Chondrocyte (in vitro differentiated cells): ENCODE measurements around the gene HERPUD1. TPM values are rescaled to one million over a fixed set of nuclear protein-coding genes. Genes with fewer than 3 reads are reported as not detected.

Experiments
- DNase-seq: peaks from one replicate; pipeline ENCODE4 v3.0.0; 2021; ENCODE audit warnings: mixed read lengths, low spot score
- H3K27ac Mint-ChIP-seq: one replicate; pipeline ENCODE4 v1.8.0; 2021; ENCODE audit warnings: mild to moderate bottlenecking, moderate library complexity, mixed read lengths; ENCODE audit not compliant: unreplicated experiment
- H3K27me3 Mint-ChIP-seq: 2 replicates; pipeline ENCODE4 v1.8.0; 2021; ENCODE audit warnings: low read depth, mixed read lengths
- H3K36me3 Mint-ChIP-seq: 2 replicates; pipeline ENCODE4 v1.8.0; 2021; ENCODE audit warnings: low read depth, mixed read lengths
- H3K4me1 Mint-ChIP-seq: 2 replicates; pipeline ENCODE4 v1.8.0; 2021; ENCODE audit warnings: low read depth, mild to moderate bottlenecking, mixed read lengths
- H3K4me3 Mint-ChIP-seq: one replicate; pipeline ENCODE4 v1.8.0; 2021; ENCODE audit warnings: mild to moderate bottlenecking, moderate library complexity, mixed read lengths; ENCODE audit not compliant: unreplicated experiment
- H3K9me3 Mint-ChIP-seq: 2 replicates; pipeline ENCODE4 v1.8.0; 2021; ENCODE audit warnings: low read depth, mixed read lengths
- CTCF ChIP-seq: fragments of 200-600 bp; sonication (generic); IDR thresholded peaks from 2 replicates; pipeline ENCODE4 v1.5.0; 2021; ENCODE audit warnings: antibody characterized with exemption, mild to moderate bottlenecking, moderate library complexity
- total RNA-seq: library from RNA; stranded (reverse); gene quantifications from 3 replicates; pipeline ENCODE4 v1.2.1, GENCODE V29; 2021

Gene HERPUD1
- total RNA-seq, 1 donor from 2014 or later, result 236 TPM

- H3K27ac Mint-ChIP-seq, result no peak overlapping the region
- no peak overlapping the region for H3K4me3 Mint-ChIP-seq
Measured at GRCh38 chr16:56961386-56961785, 29.4 kb downstream of the HERPUD1 start.

DNA sequence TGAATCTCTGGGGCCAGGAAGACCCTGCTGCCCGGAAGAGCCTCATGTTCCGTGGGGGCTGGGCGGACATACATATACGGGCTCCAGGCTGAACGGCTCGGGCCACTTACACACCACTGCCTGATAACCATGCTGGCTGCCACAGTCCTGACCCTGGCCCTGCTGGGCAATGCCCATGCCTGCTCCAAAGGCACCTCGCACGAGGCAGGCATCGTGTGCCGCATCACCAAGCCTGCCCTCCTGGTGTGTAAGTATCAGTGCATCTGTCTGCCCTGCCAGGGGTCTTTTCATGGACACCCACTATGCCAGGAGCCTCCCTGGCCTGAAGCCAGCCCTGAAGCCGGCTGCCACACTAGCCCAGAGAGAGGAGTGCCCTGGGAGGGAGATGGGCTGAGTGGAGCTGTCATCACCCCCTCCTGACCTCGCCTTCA is 29.9 kb downstream of the HERPUD1 start, which contains the start of gene CETP:
Gene CETP, plus strand, starts transcription at position 100 of the 431 bp plus-strand sequence. Its CDS starts 30 bp downstream, at position 130.
- no peak within 1 kb of the TSS for H3K27ac Mint-ChIP-seq
- H3K4me3 Mint-ChIP-seq, result no peak within 1 kb of the TSS
- DNase-seq, result no peak

More at GRCh38 chr16:56961386-56961785, 29.4 kb downstream of the HERPUD1 start:
- no peaks in the 10 kb centered on the region for H3K9me3 Mint-ChIP-seq
- H3K36me3 Mint-ChIP-seq, result no peaks in the 10 kb centered on the region
- no peaks in the 10 kb centered on the region for H3K27me3 Mint-ChIP-seq
- no peak for TF ChIP-seq CTCF
- H3K4me1 Mint-ChIP-seq, result peaks cover 15% of the 10 kb centered on the region
- DNase-seq, result no peak

GRCh38 chr16:56964243-56965148 is 32.6 kb downstream of the HERPUD1 start:
- TF ChIP-seq CTCF, result peak; percentile 86
- no peak overlapping the region for H3K4me3 Mint-ChIP-seq
- no peaks in the 10 kb centered on the region for H3K36me3 Mint-ChIP-seq
- H3K4me1 Mint-ChIP-seq, result peaks cover 15% of the 10 kb centered on the region
- no peaks in the 10 kb centered on the region for H3K27me3 Mint-ChIP-seq
- no peak overlapping the region for H3K27ac Mint-ChIP-seq
- peak; percentile 68 for DNase-seq
- H3K9me3 Mint-ChIP-seq, result no peaks in the 10 kb centered on the region

More for the DNA sequence above, 29.9 kb downstream of the HERPUD1 start, which contains the start of gene CETP:
- TF ChIP-seq CTCF, result no peak
- H3K36me3 Mint-ChIP-seq, result no peaks in the 10 kb centered on the region
- no peaks in the 10 kb centered on the region for H3K9me3 Mint-ChIP-seq
- no peaks in the 10 kb centered on the region for H3K27me3 Mint-ChIP-seq
- H3K4me1 Mint-ChIP-seq, result peaks cover 15% of the 10 kb centered on the region

DNA sequence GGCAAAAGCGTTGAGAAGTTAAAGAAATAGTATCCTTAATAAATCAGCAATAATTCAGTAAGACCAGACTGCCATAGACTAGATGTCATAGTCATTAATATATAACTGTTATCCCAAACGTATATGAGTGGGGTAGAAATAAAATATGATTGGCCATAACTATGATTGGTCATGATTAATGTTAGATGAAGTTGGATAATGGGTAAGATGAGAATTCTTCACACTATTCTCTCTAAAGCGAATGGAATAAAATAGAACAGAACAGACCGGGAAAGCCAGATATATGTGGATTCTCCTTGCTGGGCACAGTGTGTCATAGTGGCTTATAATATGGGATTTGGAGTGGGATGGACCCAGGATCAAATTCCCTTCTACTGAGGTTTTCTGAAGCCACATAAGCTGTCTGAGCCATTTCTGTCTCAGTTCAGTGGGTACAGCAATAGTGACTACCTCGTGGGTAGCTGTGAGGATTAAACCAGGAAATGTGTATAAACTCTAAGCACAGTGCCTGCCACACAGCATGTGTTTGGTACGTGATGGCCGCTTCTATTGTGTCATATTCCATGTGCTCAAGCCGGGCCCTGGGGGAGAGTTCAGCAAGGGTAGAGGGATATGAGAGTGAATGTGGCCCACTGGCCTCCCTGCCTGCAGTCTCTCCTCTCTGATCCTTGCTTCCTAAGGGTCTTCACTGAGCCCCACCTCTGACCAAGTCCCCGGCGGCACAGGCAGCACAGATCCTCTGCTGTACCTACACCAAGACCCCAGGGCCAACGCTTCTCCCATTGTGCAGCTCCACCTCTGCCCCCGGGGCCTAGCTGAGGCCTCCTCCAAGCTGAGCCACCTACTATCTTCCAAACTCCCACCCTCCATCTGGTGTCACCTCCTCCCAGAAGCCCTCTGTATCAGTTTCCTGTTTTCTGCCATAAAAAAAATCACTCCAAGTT is 33.5 kb downstream of the HERPUD1 start:
- Mint-ChIP-seq H3K27ac (peak overlapping the region; percentile 36), H3K27me3 (no peaks in the 10 kb centered on the region), H3K9me3 (no peaks in the 10 kb centered on the region), H3K4me1 (peaks cover 15% of the 10 kb centered on the region), H3K36me3 (no peaks in the 10 kb centered on the region), H3K4me3 (no peak overlapping the region)
- peak; percentile 68 for DNase-seq
- TF ChIP-seq CTCF, result no peak

DNA sequence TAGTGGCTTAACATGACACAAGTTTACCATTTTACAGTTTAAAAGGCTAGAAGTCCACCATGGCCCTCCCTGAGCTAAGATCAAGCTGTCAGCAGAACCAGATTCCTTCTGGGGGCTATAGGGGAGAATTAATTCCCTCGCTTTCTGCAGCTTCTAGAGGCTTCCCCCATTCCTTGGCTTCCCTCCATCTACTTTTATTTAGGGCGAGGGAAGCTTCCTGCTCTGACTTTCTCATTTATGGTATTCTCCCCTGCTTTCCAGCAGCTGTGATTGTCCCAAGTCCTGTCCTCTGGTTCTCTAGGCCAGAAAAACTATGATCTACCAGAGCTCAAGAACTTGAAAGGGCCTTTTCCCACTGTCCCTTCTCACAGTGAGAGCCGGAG is 34.1 kb downstream of the HERPUD1 start:
- Mint-ChIP-seq H3K4me1 (peaks cover 12% of the 10 kb centered on the region), H3K27me3 (no peaks in the 10 kb centered on the region), H3K36me3 (no peaks in the 10 kb centered on the region), H3K9me3 (no peaks in the 10 kb centered on the region), H3K27ac (no peak overlapping the region), H3K4me3 (no peak overlapping the region)
- no peak for DNase-seq
- TF ChIP-seq CTCF, result no peak
